Testis (tissue), 3 donors: ENCODE measurements around the gene MEGF6. TPM values are rescaled to one million over a fixed set of nuclear protein-coding genes. Genes with fewer than 3 reads are reported as not detected.
A peak's percentile ranks its signal among the peaks of the same experiment; 100 is the strongest.

Source experiments
- DNase-seq: peaks from one replicate; pipeline ENCODE4 v3.0.0-alpha.2; 2019
- H3K27ac ChIP-seq, 2 donors: fragments of 200-600 bp; sonication (generic); one replicate each; pipeline ENCODE4 v1.5.1; 2019
- H3K27me3 ChIP-seq: fragments of 200-600 bp; sonication (generic); one replicate; pipeline ENCODE4 v1.5.1; 2019
- H3K36me3 ChIP-seq: fragments of 200-600 bp; sonication (generic); one replicate; pipeline ENCODE4 v1.5.1; 2017; ENCODE audit warnings: low read depth; ENCODE audit errors: missing control alignments
- H3K4me1 ChIP-seq: fragments of 200-600 bp; sonication (generic); one replicate; pipeline ENCODE4 v1.5.1; 2019
- H3K4me3 ChIP-seq, 2 donors: fragments of 200-600 bp; sonication (generic); one replicate each; pipeline ENCODE4 v1.5.1; 2017 to 2019
- H3K9me3 ChIP-seq: fragments of 200-600 bp; sonication (generic); one replicate; pipeline ENCODE4 v1.5.1; 2017
- CTCF ChIP-seq, 3 experiments: fragments of 450-650 bp in 2 of 3; fragments of 200-600 bp in 1 of 3; sonication (generic) in 1 of 3; IDR thresholded peaks; one replicate each; pipeline ENCODE4 v1.5.1; 2016 to 2019; ENCODE audit warnings: antibody characterized with exemption in 3 of 3, mild to moderate bottlenecking in 2 of 3, moderate library complexity in 1 of 3
- POLR2A ChIP-seq: fragments of 450-650 bp; IDR thresholded peaks from one replicate; pipeline ENCODE4 v1.6.1; 2017; ENCODE audit warnings: antibody characterized with exemption, mild to moderate bottlenecking, moderate library complexity
- WGBS, 2 donors: methylation state at CpG; one replicate each; pipeline ENCODE4 v1.1.5; 2018; 5-methylcytosine and 5-hydroxymethylcytosine counted together
- intact Hi-C: fragments of 100-400 bp; cut with DNase I; formaldehyde crosslinking; loops from one replicate; pipeline ENCODE4 v1.15.1; 2023; ENCODE audit warnings: low total_unique reads
- polyA plus RNA-seq: library from polyadenylated mRNA; stranded (reverse); fragments of 350-450 nt; fragmentation: Illumina TruSeq; extraction: RNeasy Lipid Tissue Mini Kit (QIAGEN cat#74804); gene quantifications from one replicate; pipeline ENCODE4 v1.2.3, GENCODE V29; 2014; ENCODE audit warnings: low read depth, low replicate concordance; ENCODE audit not compliant: insufficient read depth
- total RNA-seq, 2 donors: library from RNA; depleted of rRNA; stranded (reverse); fragments of >200 nt; gene quantifications; one replicate each; pipeline ENCODE4 v1.2.3, GENCODE V29; 2016

MEGF6 gene
- total and polyA plus RNA-seq, 3 donors from 2014 or later, result 9.0 to 26.4 (median 16.1) TPM

GRCh38 chr1:3492545-3493246 is 118.6 kb downstream of the MEGF6 start:
- WGBS, 2 donors, result 90 to 92% methylated on average over 2 to 17 of the region's 17 CpGs
- no peak overlapping the region for H3K4me3 ChIP-seq
- no peaks in the 10 kb centered on the region for H3K9me3 ChIP-seq
- no peak for DNase-seq
- no peaks in the 10 kb centered on the region for H3K36me3 ChIP-seq
- intact Hi-C loops, result no loop called here
- no peaks in the 10 kb centered on the region for H3K27me3 ChIP-seq
- peaks cover 4% of the 10 kb centered on the region for H3K4me1 ChIP-seq
- H3K27ac ChIP-seq, result no peak overlapping the region
- no peak for TF ChIP-seq CTCF (IDR thresholded peaks at IDR 0.05)

DNA sequence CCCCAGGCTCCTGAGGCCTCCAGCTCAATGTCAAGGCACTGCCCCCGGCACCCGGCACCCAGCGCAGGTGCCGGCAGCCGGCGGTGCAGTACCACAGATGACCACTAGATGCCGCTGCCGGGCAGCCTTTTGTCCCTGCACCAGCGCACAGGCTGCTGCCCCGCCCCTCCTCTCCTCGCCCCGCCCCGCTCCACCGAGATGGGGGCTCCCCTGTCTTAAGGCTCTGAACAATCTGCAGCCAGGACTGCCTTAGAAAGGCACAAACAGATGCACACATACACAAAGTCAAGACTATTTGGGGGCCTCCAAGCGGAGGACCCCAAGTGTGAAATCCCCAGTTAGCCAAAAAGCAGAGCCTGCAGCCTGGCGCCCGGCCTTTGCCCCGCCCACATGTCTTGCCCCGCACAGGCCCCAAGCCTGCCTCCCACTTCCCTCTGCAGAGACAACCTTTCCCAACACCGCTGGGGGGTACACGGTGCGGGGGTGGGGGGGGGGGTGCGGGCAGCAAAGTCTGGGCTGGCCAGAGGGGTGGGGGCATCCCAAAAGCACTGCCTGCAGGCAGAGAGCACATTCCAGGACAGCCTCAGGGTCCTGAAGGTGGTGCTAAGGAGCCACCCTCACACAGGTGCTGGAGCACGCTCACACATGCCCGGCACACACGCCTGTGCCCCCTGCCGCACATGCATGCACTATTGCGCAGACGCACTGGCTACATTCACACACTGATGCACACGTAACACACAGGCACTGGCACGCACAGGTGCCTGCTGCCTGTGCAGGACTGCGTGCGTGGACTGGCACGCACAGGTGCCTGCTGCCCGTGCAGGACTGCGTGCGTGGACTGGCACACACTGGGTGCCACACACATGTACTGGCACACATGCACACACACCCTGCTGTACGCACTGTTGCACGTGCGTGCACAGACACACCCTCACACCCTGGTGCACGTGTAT is 119.7 kb downstream of the MEGF6 start:
- intact Hi-C loops, result no loop called here
- Histone ChIP-seq H3K27ac (no peak overlapping the region), H3K4me3 (no peak overlapping the region), H3K4me1 (peaks cover 4% of the 10 kb centered on the region), H3K27me3 (no peaks in the 10 kb centered on the region), H3K36me3 (no peaks in the 10 kb centered on the region), H3K9me3 (no peaks in the 10 kb centered on the region)
- peak; percentile 94 to 100 (median 98) for TF ChIP-seq CTCF (IDR thresholded peaks at IDR 0.05)
- no peak for TF ChIP-seq POLR2A
- DNase-seq, result peak; percentile 87
- 0 to 31% methylated on average over 11 to 40 of the region's 41 CpGs for WGBS, 2 donors

- 92 to 100% methylated on average over 10 to 21 of the region's 23 CpGs for WGBS, 2 donors
- no peak for TF ChIP-seq POLR2A
- no peak for TF ChIP-seq CTCF (IDR thresholded peaks at IDR 0.05)
- no peaks in the 10 kb centered on the region for H3K27me3 ChIP-seq
- no peaks in the 10 kb centered on the region for H3K9me3 ChIP-seq
- DNase-seq, result no peak
- H3K36me3 ChIP-seq, result no peaks in the 10 kb centered on the region
- no peak overlapping the region for H3K27ac ChIP-seq
- H3K4me3 ChIP-seq, result no peak overlapping the region
- peaks cover 4% of the 10 kb centered on the region for H3K4me1 ChIP-seq
- intact Hi-C loops, result no loop called here
Measured at GRCh38 chr1:3490046-3490745, 121.1 kb downstream of the MEGF6 start.

GRCh38 chr1:3488432-3488831 is 122.9 kb downstream of the MEGF6 start:
- no peak for DNase-seq
- no peak overlapping the region for H3K4me3 ChIP-seq
- no peaks in the 10 kb centered on the region for H3K27me3 ChIP-seq
- no peaks in the 10 kb centered on the region for H3K9me3 ChIP-seq
- no peaks in the 10 kb centered on the region for H3K36me3 ChIP-seq
- no peak for TF ChIP-seq POLR2A
- no peak for TF ChIP-seq CTCF (IDR thresholded peaks at IDR 0.05)
- intact Hi-C loops, result no loop called here
- H3K4me1 ChIP-seq, result peaks cover 4% of the 10 kb centered on the region
- 93 to 97% methylated on average over 4 of the region's 4 CpGs for WGBS, 2 donors
- H3K27ac ChIP-seq, result no peak overlapping the region
